Heart left ventricle (tissue), 13 donors: Measurements from ENCODE around the gene RAP1GAP.

Experiments
- CTCF ChIP-seq, 12 donors: fragments of 200-600 bp; sonication (generic) in 4 of 12; IDR thresholded peaks; one replicate each; pipeline versions ENCODE4 v1.5.0 to v1.8.0; 2018 to 2022; ENCODE audit warnings: antibody characterized with exemption in 12 of 12, mild to moderate bottlenecking in 5 of 12
- POLR2A ChIP-seq, 2 donors: fragments of 450-650 bp; IDR thresholded peaks; one replicate each; pipeline ENCODE4 v1.6.1; 2017; ENCODE audit warnings: antibody characterized with exemption in 2 of 2, mild to moderate bottlenecking in 2 of 2, moderate library complexity in 2 of 2
- donor health status: ischemic (EF 13 %, LVEDD 7.1; RV severe dilation, severe dysfunction).
- donor health status: DM: no; HTN: yes; CAD: no.
- donor health status: DM: no; HTN: no; CAD: no.
- donor health status: ischemic (EF 25% LVEDD 6.9; RV normal size, moderate dysfunction).
- donor health status: ischemic (EF 25% LVEDD 5.7; RV mildly dilated, moderate dysfunction).
- donor health status: ischemic (EF 35%, LVEDD 5.7; RV mildly dilated, moderate dysfunction).
- donor health status: nonischemic (EF 11% LVEDD 7.7; RV severe dilation, severe dysfunction).
- donor health status: DM: yes; HTN: yes; CAD: no.
- donor health status: PGD.
- donor health status: ischemic (EF 29% LVEDD 5.4; RV normal size, mild dysfunction).
- donor health status: nonischemic (EF 23%, LVEDD 6.1; RV moderate dilation, normal function).

- TF ChIP-seq POLR2A (IDR thresholded peaks at IDR 0.05) (no peak), CTCF (IDR thresholded peaks at IDR 0.05) (peak; percentile 50 to 71 (median 64))
Measured at GRCh38 chr1:21594935-21595897, 73.9 kb downstream of the RAP1GAP start.
